ENCODE results near the gene MEP1B. TPM values are rescaled to one million over a fixed set of nuclear protein-coding genes. Genes with fewer than 3 reads are reported as not detected.

MEP1B gene
- polyA plus RNA-seq, 1 of the 3 experiments (the other 2 are of a cell fraction): not detected

DNA sequence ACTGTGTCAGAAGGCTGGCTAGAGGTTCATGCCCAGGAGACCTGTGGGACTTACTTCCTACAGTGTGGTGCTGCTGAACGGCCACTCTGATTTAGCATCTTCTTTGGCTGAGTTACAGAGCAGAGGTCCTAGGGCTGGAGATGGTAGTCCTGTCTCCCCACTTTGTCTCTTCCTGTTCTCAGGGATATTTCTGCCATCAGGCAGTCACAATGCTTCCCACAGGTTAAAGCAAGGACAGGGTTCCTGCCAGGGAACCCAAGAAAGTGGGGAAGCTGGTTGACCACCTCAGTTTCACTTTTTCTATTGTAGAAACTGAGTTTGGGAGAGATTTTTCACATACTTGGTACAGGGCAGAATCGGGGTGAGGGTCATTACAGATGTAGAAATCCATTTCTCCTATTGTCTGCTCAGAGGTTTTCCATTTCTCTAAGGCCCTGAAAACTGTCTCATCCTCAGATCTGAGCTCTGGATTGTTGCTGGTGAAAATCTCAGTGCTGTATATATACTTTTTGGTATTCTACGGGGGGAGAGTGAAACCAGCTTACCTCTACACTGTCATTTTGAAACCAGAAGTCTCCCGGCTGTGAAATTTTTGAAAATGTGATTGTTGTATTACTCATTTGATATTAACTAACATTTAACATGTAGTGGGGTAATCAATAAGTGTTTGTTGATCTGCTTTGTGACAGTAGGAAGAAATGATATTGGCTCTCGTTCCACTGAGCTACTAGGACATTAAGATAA lies 37.0 kb upstream of the MEP1B start (continued):
- no peak for TF ChIP-seq IRF3 (IDR thresholded peaks at IDR 0.05; ENCODE audit: low read depth, low read length)
- no peak for TF ChIP-seq TAF1 (IDR thresholded peaks at IDR 0.05; ENCODE audit: borderline replicate concordance, low read depth, low read length)
- TF ChIP-seq PBX3 (IDR thresholded peaks at IDR 0.05): no peak

- Histone ChIP-seq H3K9ac (no peak overlapping the region), H3K9me3 (no peaks in the 10 kb centered on the region), H2AFZ (ENCODE audit: low read depth) (no peak overlapping the region), H3K27me3 (ENCODE audit: insufficient read depth) (no peaks in the 10 kb centered on the region), H3K4me1 (ENCODE audit: control insufficient read depth in 1 of 2, insufficient read depth in 2 of 2, low read depth in 1 of 2, low read length in 1 of 2) (no peaks in the 10 kb centered on the region; a peak in 1 of 4 replicates), H4K20me1 (ENCODE audit: insufficient read depth) (no peaks in the 10 kb centered on the region), H3K4me2 (no peak overlapping the region), H3K9me2 (no peaks in the 10 kb centered on the region), H3F3A (replicated peaks; ENCODE audit: insufficient read depth) (no peaks in the 10 kb centered on the region), H3K4me3 (ENCODE audit: low read depth in 2 of 2, low read length in 1 of 2) (no peak overlapping the region), H3K36me3 (replicated peaks in 1 of 2; ENCODE audit: control insufficient read depth in 1 of 2, insufficient read depth in 2 of 2, low read length in 1 of 2) (no peaks in the 10 kb centered on the region), H3K79me2 (ENCODE audit: insufficient read depth) (no peaks in the 10 kb centered on the region), H3K27ac (ENCODE audit: low read depth in 2 of 2, low read length in 1 of 2) (no peak overlapping the region)
- TF ChIP-seq IRF3 (IDR thresholded peaks at IDR 0.05; ENCODE audit: low read depth, low read length) (no peak), RCOR1 (IDR thresholded peaks at IDR 0.05; ENCODE audit: low read length) (no peak), NFIC (IDR thresholded peaks at IDR 0.05; ENCODE audit: borderline replicate concordance) (no peak), FOSL2 (IDR thresholded peaks at IDR 0.05; ENCODE audit: borderline replicate concordance, low read depth) (no peak), NRF1 (IDR thresholded peaks at IDR 0.05; ENCODE audit: low read depth, low read length) (no peak), USF2 (IDR thresholded peaks at IDR 0.05; ENCODE audit: borderline replicate concordance, low read depth, low read length) (no peak), MAX (IDR thresholded peaks at IDR 0.05; ENCODE audit: low read depth) (no peak)
- TF ChIP-seq, protein P1, sequence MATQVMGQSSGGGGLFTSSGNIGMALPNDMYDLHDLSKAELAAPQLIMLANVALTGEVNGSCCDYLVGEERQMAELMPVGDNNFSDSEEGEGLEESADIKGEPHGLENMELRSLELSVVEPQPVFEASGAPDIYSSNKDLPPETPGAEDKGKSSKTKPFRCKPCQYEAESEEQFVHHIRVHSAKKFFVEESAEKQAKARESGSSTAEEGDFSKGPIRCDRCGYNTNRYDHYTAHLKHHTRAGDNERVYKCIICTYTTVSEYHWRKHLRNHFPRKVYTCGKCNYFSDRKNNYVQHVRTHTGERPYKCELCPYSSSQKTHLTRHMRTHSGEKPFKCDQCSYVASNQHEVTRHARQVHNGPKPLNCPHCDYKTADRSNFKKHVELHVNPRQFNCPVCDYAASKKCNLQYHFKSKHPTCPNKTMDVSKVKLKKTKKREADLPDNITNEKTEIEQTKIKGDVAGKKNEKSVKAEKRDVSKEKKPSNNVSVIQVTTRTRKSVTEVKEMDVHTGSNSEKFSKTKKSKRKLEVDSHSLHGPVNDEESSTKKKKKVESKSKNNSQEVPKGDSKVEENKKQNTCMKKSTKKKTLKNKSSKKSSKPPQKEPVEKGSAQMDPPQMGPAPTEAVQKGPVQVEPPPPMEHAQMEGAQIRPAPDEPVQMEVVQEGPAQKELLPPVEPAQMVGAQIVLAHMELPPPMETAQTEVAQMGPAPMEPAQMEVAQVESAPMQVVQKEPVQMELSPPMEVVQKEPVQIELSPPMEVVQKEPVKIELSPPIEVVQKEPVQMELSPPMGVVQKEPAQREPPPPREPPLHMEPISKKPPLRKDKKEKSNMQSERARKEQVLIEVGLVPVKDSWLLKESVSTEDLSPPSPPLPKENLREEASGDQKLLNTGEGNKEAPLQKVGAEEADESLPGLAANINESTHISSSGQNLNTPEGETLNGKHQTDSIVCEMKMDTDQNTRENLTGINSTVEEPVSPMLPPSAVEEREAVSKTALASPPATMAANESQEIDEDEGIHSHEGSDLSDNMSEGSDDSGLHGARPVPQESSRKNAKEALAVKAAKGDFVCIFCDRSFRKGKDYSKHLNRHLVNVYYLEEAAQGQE (IDR thresholded peaks at IDR 0.05; ENCODE audit: low read depth, low read length): no peak
- POLR2A ChIA-PET: no interaction called here
- CTCF ChIA-PET: interaction anchor here (1.0 to 11.8 kb wide), 17 partner anchors 21 to 560 kb away, joined by 3 to 182 read pairs (median 5); partner anchors contain the start of gene GAREM1
- no peak for DNase-seq
Observed at GRCh38 chr18:32156855-32157254, 33.0 kb upstream of the MEP1B start.

Measured in SK-N-SH (cell line).